ENCODE measurements around the gene FOXA1.

The FOXA1 gene

DNA sequence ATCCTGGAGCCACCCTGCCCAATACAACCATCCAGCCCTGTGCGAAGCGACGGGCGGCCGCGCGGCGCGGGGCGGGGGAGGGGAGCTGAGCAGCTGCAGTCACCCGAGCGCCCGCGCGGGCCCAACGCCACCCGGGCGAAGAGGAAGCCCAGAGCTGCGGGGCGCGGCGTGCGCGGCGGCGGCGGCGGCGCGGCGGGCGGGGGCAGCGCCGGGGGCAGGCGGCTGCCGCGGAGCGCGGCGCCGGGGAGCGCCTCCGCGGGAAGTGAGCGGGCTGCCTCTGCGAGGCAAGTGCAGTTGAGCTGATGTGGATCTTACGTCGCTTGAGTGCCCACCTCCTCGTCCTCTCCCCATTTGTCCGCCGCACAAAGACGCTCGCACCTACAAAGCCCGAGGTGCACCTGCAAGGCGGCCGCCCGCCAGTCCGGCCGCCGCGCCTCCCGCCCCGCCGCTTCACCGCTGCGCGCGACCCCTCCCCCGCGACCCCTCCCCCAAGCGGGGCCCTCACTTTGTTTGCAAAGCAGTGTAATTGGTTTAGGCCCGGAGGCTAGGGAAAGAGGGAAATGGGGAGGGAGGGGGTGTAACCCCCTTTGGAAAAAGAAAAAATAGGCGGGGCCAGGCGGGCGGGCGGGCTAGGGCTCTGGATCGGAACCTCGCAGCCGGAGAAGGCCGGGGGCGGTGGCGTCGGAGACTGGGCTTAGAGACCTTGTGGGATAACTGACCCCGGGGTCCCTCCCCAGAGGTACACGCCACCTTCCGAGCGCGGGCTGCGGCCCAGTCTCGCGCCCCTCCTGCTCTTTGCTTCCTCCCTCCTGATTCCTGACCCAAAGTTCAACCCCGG lies at the start of gene FOXA1, which contains the start of gene TTC6:
TSS of gene FOXA1 (minus strand) at position 279 of the 838 bp plus-strand sequence. CDS start at position 2, 277 bp downstream.
TSS of gene TTC6 (plus strand) at position 659 of the 838 bp plus-strand sequence. CDS start 26,436 bp downstream, outside the sequence.
- no peak for DNase-seq

DNA sequence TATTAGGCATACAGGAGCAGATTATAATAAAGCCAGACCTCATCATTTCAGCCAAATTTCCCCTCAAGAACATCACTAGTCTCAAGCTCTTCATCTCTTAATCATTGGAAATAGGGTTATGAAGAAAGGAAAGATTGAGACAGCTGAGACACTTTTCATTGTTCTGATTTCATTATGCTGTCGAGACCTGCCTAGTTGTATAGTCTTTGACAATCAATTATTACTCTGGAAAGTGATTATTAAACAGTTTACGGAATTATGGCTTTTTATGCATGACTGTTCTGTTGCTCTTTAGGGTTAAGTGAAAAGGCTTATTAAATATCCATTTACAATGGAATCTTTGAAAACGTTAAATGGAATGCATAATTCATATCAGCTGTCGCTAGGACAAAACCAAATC lies 48.7 kb upstream of the FOXA1 start:
- DNase-seq = no peak

DNA sequence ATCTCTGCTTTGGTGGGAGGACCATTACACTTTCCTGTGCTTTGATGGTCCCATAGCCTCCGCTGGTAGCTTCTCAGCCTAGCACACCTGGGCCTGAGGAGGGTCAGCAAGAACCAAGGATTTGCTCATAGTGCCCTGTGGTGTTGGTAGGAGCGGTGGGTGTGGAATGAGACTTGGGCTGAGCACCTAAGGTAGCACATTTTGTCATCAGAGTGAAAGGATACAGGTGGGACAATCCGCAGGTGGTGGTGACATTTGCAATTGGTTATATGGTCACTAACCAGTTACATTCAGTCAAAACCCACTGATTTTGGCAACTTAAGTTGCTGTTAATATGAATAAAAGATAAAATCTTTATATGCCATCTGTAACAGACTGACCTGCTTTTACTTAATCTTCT lies 47.1 kb upstream of the FOXA1 start:
- DNase-seq = no peak

DNA sequence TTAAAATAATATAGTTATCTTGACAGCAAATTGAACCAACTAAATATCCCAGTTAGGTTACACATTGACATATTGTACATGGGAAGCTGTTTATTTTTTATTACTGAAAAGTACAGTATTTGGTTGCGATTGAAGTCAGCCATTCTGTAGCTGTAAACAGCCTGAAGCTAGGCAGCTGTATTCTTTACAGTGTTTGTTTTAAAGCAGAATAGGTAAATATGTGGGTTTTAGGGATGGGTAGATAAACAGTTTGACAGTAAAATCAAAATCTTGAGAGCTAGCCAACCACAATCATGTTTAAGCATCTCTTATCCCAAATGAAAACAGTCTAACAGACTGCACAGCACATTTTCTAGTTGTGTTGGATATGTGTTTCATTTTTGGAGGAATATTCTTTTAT lies 46.1 kb upstream of the FOXA1 start:
- DNase-seq = no peak

DNA sequence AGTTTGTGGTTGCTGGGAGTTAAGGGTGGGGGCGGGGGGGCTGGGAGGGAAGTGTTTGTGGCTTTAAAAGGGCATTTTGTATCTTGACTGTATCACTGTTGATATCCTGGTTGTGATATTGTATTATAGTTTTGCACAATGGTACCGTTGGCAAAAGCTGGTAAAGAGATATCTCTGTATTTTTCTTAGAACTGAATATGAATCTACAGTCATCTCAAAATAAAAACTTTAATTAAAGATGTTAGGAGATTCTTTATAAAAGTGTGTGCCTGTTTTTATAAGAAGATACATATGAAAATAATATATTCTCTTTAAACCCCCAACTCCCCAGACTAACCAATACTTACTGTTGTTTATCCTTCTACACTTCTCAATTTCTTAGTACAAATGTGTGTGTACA lies 43.5 kb upstream of the FOXA1 start:
- DNase-seq = no peak

DNA sequence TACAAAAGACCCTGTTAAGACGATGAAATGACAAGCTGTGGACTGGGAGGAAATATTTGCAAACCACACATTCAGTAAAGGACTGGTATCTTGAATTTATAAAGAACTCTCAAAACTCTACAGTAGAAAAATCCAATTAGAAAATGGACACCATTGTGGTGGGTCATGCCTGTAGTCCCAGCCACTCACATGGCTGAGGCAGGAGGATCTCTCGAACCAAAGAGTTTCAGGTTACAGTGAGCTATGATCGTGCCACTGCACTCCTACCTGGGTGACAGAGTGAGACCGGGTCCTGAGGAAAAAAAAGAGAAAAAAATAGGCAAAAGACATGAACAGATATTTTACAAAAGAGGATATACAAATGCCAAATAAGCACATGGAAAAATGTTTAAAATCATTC lies 42.3 kb upstream of the FOXA1 start:
- no peak for DNase-seq

DNA sequence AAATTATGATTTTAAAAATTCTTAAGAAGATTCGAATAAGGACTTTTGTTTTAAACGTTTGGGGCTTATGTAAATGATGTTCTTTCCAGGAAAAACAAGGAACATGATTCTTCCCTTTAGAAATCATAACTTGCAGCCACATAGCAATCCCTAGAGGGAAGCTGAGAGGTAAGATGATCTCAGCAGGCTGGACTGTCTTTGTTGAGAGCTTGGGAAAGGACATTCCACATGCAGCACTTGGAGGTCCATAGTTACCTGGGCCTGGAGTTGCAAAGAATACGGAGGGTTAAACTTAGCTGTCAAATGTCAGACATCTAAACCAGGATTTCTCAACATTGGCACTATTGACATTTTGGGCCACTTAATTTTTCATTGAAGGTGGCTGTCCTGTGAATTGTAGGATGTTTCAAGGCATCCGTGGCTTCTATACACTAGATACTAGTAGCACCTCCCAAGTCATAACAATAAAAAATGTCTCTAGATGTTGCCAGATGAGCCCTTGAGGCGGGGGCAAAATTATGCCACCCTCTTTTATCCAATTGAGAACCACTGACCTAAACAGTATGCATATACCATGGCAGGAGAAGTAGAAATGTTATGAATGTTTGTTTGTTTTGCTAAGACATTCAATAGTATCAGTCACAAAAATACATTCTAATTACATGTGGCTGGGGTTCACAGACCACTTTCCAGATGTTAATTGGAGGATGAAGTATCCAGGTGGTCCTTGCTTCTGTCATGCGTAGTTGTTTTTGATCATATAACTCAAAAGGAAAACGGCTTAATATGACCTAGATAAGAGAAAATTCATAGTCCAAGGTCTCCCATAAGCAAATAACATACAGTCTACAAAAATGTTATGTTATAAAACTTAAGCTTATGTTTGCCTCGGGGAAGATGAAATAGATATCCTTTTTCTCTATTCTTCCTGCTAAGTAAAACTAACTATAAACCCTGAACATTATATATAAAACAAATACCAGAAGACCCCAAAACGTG lies 30.8 kb upstream of the FOXA1 start:
- no peak for DNase-seq

DNA sequence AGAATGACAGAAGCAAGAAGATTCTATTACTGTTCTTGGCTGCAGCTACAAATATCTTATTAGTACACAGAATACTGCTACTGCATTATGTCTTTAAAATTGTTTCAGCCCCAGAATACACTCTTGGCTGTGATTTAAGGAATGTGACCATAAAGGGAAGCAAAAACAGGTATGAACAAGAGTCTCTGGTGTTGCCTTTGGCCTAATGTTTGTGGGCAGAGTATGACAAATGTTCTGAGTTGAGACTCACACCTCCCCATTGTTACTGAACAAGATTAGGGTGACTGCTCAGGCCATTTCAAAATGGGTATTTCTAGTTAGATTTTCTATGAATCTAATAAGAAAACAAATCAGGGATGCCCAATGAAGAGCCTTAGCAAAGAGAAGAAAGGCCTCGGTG lies 28.9 kb upstream of the FOXA1 start:
- DNase-seq = no peak

DNA sequence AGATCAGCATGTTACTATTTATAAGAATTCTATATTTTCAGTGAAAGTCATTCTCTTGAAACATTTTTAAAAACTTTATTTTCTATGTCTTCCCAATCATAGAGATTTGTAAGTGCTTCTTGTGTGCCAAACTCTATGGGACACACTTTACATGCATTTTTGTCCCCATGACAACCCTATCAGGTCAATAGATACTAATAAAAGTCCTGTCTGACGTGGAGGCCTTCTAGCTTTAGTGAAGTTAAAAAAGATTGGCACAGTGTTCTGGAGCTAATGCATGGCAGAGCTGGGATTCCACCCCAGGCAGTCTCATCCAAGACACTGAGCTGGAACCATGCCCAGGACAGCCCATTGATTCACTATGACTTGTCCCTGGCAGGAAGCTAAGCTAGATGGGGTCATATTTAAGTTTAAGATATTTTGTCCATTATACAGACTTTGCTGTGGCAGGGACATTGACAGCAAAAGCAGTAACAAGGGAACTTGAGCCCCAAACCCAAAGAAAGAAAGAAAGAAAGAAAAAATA lies 28.4 kb upstream of the FOXA1 start:
- DNase-seq = no peak

DNA sequence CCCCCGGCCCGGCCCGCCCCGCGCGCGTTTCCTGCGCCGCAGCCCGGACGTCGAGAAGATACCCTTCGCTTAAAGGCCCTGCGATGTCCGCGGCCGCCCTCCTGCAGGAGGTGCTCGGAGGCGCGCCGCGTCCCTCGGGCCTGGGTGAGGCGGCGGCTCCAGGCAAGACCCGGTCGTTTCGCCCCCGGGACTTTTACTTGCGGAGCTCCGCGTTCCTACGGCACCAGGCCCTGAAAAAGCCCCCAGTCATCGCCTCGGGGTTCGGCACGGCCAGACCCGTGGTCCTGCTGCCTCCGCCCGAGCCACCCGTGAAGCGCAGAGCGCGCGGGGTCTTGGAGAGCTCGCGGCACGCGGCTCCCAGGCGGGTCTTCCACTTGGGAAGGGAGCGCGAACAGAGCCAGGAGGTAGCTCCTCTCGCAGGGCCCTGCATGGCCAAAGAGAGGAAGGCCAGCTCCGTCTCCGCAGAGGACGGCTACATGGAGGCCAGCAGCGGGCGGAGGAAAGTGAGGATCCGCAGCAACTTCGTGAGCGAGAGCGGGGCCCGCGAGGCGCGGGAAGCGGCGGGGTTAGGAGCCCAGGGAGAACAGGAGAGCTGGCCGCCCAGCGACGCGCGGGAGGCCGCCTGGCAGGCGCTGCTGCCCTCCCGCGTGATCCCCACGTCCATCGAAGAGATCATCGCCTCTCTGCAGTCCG lies 27.3 kb upstream of the FOXA1 start:
- no peak for DNase-seq

DNA sequence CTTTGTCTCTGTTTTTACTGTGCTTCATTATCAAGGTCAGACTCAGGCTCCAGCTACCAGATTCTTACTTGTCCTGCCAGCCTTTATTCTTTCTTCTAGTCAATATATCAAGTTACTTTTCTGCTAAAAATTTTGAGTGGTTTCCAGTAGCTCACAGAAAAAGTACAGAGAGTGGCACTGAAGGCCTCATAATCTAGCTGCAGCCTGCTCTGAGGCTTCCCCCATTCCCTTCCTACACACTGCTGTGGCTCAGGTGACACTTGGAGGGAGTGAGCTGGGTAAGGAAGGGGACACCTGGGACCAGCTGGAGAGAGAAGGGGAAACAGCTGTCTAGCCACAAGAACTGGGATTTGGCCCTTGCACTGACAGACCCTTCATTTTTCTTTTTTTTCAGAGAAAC lies 25.8 kb upstream of the FOXA1 start:
- no peak for DNase-seq

DNA sequence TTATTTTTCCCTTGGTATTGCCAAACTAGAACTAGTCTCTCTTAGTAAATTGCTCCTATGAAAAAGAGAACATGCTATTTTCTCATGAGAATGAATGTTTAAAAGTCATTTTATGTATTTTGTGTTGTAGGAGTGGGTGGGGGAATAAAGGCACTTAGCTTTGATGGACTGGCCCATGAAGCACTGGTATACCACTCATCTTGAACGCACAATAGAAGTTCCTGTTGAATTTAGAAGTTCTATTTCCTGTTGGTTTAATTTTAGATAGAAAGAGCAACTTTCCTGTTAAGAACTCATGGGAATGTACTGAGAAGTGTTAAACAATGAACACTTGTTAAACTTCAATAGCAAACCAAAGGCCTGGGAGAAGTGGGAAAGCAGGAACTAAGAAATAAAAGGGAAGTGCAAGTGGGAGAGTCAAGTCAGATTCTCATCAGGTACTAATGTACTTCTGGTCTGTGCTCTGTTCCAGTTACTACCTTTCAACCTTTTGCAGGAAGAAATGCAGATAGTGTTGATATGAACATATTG lies 23.5 kb upstream of the FOXA1 start:
- DNase-seq = no peak

DNA sequence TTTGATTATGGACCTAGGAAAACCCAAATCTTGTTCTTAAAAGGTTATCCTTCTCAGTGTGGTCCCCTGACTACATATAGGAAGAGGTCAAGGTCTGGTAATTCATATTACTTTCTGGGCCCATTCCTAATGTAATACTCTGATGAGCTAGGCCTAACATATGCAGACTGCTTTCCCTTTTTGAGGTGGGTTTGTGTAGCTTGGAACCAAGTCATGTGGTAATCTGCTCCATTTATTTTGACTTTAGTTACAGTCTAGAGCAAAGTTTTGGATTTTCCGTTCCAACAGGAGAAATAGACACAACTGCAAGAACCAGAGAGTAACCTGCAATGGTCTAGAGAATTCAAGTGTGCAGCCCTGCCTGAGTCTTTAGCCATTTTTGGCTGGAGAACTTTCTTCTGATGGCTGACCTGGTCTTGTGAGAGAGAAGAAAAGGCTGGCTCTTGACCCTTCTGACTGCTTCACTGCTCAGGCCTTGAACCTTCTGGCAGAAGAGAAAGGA lies 22.9 kb upstream of the FOXA1 start:
- DNase-seq = no peak

DNA sequence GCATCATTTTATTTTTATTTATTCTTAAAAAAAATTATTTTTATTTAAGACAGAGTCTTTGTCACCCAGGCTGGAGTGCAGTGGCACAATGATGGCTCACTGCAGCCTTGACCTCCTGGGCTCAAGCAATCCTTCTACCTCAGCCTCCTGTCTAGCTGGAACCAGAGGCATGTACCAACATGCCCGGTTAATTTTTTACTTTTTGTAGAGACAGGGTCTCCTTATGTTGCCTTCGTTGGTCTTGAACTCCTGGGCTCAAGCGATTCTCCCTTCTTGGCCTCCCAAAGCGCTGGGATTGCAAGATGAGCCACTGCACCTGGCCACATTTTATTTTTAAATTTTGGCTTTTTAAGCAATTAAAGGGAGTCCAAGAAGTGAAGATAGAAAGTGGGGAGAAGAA lies 21.8 kb upstream of the FOXA1 start:
- DNase-seq = no peak

DNA sequence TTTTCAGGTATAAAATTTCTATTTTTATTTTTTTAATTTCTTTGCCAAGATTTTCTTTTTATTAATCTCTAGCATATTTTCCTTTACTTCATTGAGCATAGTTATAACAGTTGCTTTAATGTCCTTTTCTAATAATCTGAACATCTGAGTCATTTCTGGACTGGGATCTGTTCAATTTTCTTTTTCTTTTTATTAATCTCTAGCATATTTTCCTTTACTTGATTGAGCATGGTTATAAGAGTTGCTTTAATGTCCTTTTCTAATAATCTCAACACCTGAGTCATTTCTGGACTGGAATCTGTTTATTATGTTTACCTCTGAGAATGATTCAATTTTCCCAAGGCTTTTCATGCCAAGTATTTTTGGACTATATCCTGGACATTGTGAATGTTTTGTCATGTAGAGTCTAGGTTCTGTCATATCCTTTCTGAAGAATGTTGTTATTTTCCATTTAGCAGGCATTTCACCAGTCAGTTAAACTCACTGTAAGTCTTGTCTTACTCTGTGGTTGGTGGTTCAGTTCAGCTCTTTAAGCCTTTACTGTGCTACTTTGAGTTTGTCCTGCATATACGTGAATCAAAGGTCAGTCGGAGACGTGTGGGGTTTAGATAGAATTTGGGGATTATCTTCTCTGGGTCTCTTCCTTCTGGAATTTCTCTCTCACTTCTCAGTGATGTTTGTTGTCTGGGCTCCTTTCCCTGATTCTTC lies 20.7 kb upstream of the FOXA1 start:
- no peak for DNase-seq

DNA sequence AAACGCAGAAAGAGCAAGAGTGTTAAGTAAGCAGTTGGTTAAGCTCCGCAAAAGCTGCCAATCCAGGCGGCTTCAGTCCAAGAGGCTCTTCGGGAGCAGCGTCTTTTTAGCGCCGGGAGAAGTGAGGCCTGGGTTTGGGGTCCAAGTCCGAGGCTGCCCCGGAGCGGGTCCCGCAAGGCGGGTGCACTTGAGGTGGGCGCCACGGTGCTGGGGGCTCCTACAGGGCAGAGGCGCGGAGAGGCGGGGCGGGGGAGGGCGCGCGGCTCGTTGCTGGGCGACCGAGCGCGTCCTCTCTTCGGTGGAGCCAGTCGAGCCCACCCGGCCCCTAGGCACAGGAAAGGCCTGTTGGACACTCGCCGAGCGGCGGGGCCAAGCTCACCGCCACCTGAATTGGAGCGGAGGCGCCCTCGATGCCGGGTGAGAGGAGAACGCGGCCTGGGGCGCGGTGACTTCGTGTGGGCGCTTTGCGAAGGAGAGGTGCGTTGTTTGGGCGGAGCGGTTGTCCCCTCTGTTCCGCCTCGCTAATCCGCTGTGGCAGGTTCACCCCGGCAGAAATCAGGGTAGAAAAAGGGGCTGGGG lies 16.0 kb upstream of the FOXA1 start:
- no peak for DNase-seq

DNA sequence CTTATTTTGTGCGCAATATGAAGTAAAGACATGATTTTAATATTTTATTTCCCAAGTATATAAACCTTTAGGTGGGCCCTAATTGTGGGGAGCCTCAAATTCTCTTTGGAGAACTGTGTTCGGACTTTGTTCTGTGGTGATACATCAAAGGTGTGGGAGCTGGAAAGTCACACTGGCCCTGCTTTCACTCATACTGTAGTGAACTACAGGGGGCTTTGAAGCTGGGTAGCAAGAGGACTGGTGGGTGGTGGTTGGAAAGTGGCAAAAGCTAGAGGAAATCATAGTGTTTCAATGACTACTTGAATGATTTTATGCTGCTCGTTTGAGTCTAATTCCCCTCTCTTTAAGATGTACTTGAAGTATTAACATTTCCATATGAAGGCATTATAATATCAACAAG lies 13.6 kb upstream of the FOXA1 start:
- DNase-seq = no peak

DNA sequence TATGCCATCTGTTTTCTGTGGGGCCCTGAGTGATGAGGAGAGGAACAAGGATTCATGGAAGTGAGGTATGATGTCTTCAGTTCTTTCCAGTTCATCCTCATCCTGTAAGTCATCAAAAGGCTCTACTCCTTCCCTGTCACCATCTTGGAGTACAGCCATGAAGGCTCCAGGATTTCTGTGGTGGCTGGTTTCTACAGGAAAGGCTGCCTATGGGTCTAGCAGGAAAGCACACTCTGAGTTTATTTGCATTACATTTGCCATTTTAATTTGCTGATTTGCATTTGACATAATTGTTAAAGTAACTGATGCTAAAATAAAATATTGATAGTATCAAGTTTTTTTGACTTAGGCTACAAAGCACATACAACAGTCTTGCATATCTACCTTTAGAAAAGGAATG lies 11.6 kb upstream of the FOXA1 start:
- DNase-seq = no peak

DNA sequence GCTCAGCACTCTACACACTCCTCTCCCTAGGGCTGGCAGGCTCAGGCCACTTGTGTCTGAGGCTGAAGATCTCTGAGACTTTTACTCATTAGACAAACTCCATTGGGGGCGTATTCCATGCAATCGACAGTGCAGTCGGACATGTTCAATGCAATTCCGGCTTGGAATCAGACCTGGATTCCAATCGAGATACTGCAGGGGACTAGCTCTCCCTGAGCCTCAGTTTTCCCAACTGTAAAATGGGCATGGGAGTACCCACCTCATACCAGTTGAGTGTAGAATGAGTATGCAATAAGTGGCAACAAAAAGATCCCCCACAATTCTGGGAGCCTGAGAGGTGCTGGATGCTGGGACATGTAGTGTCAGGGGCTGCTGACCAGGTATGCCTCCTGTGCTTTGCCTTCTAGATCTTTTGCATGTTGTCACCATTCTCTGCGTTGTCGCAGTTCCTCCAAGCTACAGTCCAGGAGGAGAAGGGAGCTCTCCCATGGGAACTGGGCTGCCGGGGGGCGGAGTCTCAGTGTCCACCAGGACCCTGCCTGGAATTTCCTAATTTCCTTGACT lies 8.7 kb upstream of the FOXA1 start:
- no peak for DNase-seq

DNA sequence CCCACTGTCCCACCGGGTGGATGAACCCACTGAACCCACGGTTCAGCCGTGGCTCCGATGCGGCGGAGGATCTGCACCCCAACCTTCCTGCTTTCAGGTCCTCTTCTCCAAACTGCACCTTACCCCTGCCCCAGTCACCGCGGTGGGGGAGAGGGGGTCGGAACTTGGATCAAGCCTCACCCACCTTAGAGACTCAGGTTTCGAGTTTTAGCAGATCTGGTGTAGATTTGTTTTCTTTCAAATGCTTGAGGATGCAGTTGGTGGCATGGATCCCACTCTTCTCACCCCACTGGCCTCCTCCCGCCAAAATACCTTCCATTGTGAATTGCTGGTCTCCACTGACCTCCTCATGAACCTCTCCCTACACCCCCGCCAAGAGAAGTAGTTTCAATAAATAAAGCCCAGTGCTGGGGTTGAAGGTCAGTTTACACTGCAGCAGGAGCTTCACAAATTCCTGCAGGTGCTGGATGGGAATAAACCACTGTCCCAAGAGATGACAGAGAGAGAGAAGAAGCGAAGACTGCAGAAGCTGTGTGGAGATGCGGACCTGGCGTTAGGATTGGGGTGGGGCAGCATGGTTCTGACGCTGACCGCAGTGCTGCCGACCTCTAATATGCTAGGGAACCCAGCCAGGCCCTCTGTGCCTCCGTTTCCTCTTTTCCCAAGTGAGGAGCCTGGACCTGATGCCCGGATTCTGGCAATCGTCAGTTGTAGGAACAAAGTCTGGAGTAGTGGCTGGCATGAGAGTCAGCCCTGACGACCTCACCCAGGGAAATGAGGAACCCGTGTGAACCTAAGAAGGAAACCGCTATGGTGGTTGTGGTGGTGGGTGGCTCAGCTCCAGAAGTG lies 7.8 kb upstream of the FOXA1 start:
- no peak for DNase-seq

All from CD4-positive, alpha-beta T cell treated with Interleukin-17A for 1 hour (primary cell).